ENCODE data around the gene TGFB1. TPM values are rescaled to one million over a fixed set of nuclear protein-coding genes. Genes with fewer than 3 reads are reported as not detected.

TGFB1 gene
- polyA plus RNA-seq, 1 donor (not counting 4 experiments of a cell fraction or from before 2014, with no cell fraction given), result 5.8 TPM

DNA sequence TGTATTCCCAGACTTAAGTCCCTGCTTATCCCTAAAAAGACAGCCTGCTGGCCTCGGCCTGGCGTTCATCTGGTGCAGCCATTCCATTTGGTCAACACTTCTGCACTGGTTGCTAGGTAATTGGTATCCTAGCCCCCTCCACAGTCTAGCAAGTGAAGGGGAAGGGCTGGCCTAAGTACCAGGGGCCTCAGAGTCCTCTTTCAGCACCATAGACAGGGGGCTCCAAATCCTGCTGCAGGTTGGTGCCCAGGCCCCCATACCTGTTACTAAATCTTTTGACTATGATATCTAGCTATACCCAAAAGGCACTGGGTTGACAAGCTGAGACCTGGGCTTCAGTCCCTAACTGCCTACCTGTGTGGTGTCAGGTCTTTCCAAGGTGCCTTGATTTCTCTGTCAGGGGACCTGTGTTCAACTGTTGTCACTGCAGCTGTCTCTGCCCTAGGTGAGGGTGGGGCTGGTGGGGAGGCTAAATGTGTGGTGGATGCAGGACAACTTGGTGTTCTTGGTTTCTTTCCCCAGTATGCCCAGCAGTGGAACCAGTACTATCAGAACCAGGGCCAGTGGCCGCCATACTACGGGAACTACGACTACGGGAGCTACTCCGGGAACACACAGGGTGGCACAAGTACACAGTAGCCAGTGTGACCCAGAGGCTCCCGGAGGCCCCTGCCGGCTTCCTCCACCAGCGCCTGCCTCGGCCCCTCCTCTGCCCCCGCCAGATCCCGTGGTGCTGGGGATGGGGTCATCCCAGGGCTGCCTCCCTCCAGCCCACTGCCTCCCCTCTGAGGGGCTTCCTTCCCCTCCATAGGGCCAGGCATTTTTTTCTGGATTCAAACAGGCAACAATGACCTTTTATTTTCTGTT, 47.6 kb downstream of the TGFB1 start:
- no peak overlapping the region for H3K9ac ChIP-seq (ENCODE audit: control insufficient read depth, extremely low read depth, insufficient read depth, low read length)
- H3K36me3 ChIP-seq (ENCODE audit: control insufficient read depth in 2 of 2, extremely low read depth in 1 of 2, insufficient read depth in 2 of 2, low read length in 2 of 2), result peaks cover 35 to 44% of the 10 kb centered on the region in 2 experiments
- peaks cover 18% of the 10 kb centered on the region for H3K4me1 ChIP-seq (ENCODE audit: control insufficient read depth, extremely low read depth, insufficient read depth, low read length)
- DNase-seq (ENCODE audit: low read depth, low spot score), result no peak
- H3K27me3 ChIP-seq (ENCODE audit: control insufficient read depth, extremely low read depth, insufficient read depth, low read length), result no peaks in the 10 kb centered on the region
- TF ChIP-seq, protein P1, sequence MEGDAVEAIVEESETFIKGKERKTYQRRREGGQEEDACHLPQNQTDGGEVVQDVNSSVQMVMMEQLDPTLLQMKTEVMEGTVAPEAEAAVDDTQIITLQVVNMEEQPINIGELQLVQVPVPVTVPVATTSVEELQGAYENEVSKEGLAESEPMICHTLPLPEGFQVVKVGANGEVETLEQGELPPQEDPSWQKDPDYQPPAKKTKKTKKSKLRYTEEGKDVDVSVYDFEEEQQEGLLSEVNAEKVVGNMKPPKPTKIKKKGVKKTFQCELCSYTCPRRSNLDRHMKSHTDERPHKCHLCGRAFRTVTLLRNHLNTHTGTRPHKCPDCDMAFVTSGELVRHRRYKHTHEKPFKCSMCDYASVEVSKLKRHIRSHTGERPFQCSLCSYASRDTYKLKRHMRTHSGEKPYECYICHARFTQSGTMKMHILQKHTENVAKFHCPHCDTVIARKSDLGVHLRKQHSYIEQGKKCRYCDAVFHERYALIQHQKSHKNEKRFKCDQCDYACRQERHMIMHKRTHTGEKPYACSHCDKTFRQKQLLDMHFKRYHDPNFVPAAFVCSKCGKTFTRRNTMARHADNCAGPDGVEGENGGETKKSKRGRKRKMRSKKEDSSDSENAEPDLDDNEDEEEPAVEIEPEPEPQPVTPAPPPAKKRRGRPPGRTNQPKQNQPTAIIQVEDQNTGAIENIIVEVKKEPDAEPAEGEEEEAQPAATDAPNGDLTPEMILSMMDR (optimal IDR thresholded peaks at IDR 0.05 in 1 of 3, IDR thresholded peaks at IDR 0.05 in 1 of 3, conservative IDR thresholded peaks at IDR 0.05 in 1 of 3; ENCODE audit: extremely low read depth in 1 of 3, insufficient read depth in 2 of 3, low read length in 3 of 3), result no peak
- no peak for TF ChIP-seq EZH2 (IDR thresholded peaks at IDR 0.05; ENCODE audit: low read length)
- H3K9me3 ChIP-seq (ENCODE audit: control insufficient read depth, low read depth, low read length), result no peaks in the 10 kb centered on the region
- no peaks in the 10 kb centered on the region for H4K20me1 ChIP-seq (ENCODE audit: control insufficient read depth, extremely low read depth, insufficient read depth, low read length)
- FAIRE-seq, result no peak
- no peaks in the 10 kb centered on the region for H3K9me1 ChIP-seq (ENCODE audit: control insufficient read depth, extremely low read depth, insufficient read depth, low read length)
- H3K27ac ChIP-seq (ENCODE audit: control insufficient read depth, insufficient read depth, low read length), result no peak overlapping the region
- H2AFZ ChIP-seq (ENCODE audit: control insufficient read depth, low read length), result no peak overlapping the region
- no peak overlapping the region for H3K4me2 ChIP-seq (ENCODE audit: control insufficient read depth, extremely low read depth, insufficient read depth, low read depth, low read length)
- H3K4me3 ChIP-seq (ENCODE audit: control insufficient read depth in 2 of 3, extremely low read depth in 1 of 3, insufficient read depth in 2 of 3, low read depth in 1 of 3, low read length in 3 of 3), result no peak overlapping the region
- peaks cover 6% of the 10 kb centered on the region for H3K79me2 ChIP-seq (ENCODE audit: control insufficient read depth, insufficient read depth, low read length)
- dilution Hi-C loops (cut with MboI; ENCODE audit: extremely low pct_ligation_motif_present, low sequenced_read_pairs), result no loop called here

DNA sequence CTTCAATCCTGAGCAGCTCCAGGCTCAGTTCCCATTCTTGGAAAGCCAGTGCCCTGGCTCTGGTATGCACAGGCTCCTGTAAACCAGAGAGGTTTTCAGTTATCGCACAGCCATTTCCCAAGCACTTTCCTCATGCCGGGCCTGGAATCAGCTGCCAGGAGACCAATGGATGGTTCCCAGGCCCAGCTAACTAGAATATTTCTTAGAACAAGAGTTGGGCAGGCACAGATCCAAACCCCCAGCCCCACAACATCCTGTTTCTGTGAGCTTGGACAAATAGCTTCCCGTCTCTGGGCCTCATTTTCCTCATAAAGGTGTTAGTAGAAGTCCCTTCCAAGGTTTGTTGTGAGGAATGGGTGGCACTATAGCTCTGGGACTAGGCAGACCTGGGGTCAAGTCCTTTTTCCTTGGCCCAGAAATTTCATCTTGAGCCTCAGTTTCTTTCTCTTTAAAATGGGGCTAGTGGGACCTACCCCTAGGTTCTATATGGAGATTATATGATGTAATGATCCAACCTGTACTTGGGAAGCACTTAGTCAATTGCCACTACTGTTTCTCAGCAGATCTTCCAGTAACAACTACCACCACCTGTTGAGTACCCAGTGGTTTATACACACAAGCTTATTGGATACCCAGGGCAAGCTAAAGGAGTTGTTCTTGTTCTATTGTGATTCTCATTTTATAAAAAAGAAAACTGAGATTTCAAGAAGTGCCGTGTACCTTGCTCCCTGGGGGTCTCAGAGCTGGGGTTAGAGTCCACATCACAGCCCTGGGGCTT, 48.8 kb downstream of the TGFB1 start:
- H2AFZ ChIP-seq (ENCODE audit: control insufficient read depth, low read length), result no peak overlapping the region
- no peaks in the 10 kb centered on the region for H3K9me1 ChIP-seq (ENCODE audit: control insufficient read depth, extremely low read depth, insufficient read depth, low read length)
- TF ChIP-seq, protein P1 (optimal IDR thresholded peaks at IDR 0.05 in 1 of 3, IDR thresholded peaks at IDR 0.05 in 1 of 3, conservative IDR thresholded peaks at IDR 0.05 in 1 of 3; ENCODE audit: extremely low read depth in 1 of 3, insufficient read depth in 2 of 3, low read length in 3 of 3), result no peak
- TF ChIP-seq EZH2 (IDR thresholded peaks at IDR 0.05; ENCODE audit: low read length), result no peak
- dilution Hi-C loops (cut with MboI; ENCODE audit: extremely low pct_ligation_motif_present, low sequenced_read_pairs), result no loop called here
- DNase-seq (ENCODE audit: low read depth, low spot score), result no peak
- H3K27me3 ChIP-seq (ENCODE audit: control insufficient read depth, extremely low read depth, insufficient read depth, low read length), result no peaks in the 10 kb centered on the region
- no peak overlapping the region for H3K27ac ChIP-seq (ENCODE audit: control insufficient read depth, insufficient read depth, low read length)
- no peaks in the 10 kb centered on the region for H3K79me2 ChIP-seq (ENCODE audit: control insufficient read depth, insufficient read depth, low read length)
- FAIRE-seq, result no peak
- no peak overlapping the region for H3K4me2 ChIP-seq (ENCODE audit: control insufficient read depth, extremely low read depth, insufficient read depth, low read depth, low read length)
- H3K4me3 ChIP-seq (ENCODE audit: control insufficient read depth in 2 of 3, extremely low read depth in 1 of 3, insufficient read depth in 2 of 3, low read depth in 1 of 3, low read length in 3 of 3), result no peak overlapping the region
- no peaks in the 10 kb centered on the region for H3K9me3 ChIP-seq (ENCODE audit: control insufficient read depth, low read depth, low read length)
- H4K20me1 ChIP-seq (ENCODE audit: control insufficient read depth, extremely low read depth, insufficient read depth, low read length), result no peaks in the 10 kb centered on the region
- H3K9ac ChIP-seq (ENCODE audit: control insufficient read depth, extremely low read depth, insufficient read depth, low read length), result no peak overlapping the region
- H3K4me1 ChIP-seq (ENCODE audit: control insufficient read depth, extremely low read depth, insufficient read depth, low read length), result peaks cover 12% of the 10 kb centered on the region
- H3K36me3 ChIP-seq (ENCODE audit: control insufficient read depth in 2 of 2, extremely low read depth in 1 of 2, insufficient read depth in 2 of 2, low read length in 2 of 2), result peaks cover 42 to 50% of the 10 kb centered on the region in 2 experiments
